H1 (cell line): ENCODE measurements around the gene SHLD1. TPM values are rescaled to one million over a fixed set of nuclear protein-coding genes. Genes with fewer than 3 reads are reported as not detected.

Experiments used
- CTCF ChIA-PET: fragments of 300-600 bp; sonication (Branson Sonifier 250); formaldehyde crosslinking; loops from one replicate; lab custom pipeline; 2021; ENCODE audit not compliant: partially characterized antibody; lab: Charles Lee
- POLR2A ChIA-PET: fragments of 300-600 bp; sonication (Branson Sonifier 250); formaldehyde crosslinking; loops from one replicate; lab custom pipeline; 2021; ENCODE audit warnings: inconsistent platforms; ENCODE audit not compliant: partially characterized antibody; lab: Charles Lee
- DNase-seq, 2 experiments: peaks; one replicate each; pipeline versions ENCODE4 v3.0.0 to v3.0.0-alpha.2; 2010 to 2022; ENCODE audit warnings: low spot score in 2 of 2, low read depth in 1 of 2, mixed read lengths in 1 of 2
- FAIRE-seq: peaks from 2 replicates; lab custom pipeline; 2011; peaks lifted over from hg19 to GRCh38; lab: Jason Lieb, UNC
- H2AFZ ChIP-seq: 2 replicates; pipeline ENCODE4 v1.8.1; 2012; ENCODE audit warnings: low read length, inconsistent platforms
- H2AK5ac ChIP-seq: 2 replicates; pipeline ENCODE4 v1.6.1; 2013; ENCODE audit warnings: low read depth, low read length
- H2BK120ac ChIP-seq: replicated peaks from 2 replicates; pipeline ENCODE3; 2013; ENCODE audit warnings: low read depth, low read length, inconsistent platforms
- H2BK12ac ChIP-seq: 2 replicates; pipeline ENCODE4 v1.6.1; 2013; ENCODE audit warnings: low read depth, low read length
- H2BK15ac ChIP-seq: 2 replicates; pipeline ENCODE4 v1.6.1; 2013; ENCODE audit warnings: low read length
- H2BK20ac ChIP-seq: 2 replicates; pipeline ENCODE4 v1.6.1; 2013; ENCODE audit warnings: low read length
- H2BK5ac ChIP-seq: 2 replicates; pipeline ENCODE4 v1.6.1; 2013; ENCODE audit warnings: low read depth, low read length
- H3K14ac ChIP-seq: 2 replicates; pipeline ENCODE4 v1.6.1; 2013; ENCODE audit warnings: inconsistent platforms; ENCODE audit not compliant: insufficient read length
- H3K18ac ChIP-seq: 2 replicates; pipeline ENCODE4 v1.6.1; 2013; ENCODE audit warnings: low read length; ENCODE audit errors: extremely low read depth
- H3K23ac ChIP-seq: 2 replicates; pipeline ENCODE4 v1.6.1; 2013; ENCODE audit warnings: inconsistent platforms; ENCODE audit not compliant: insufficient read length
- H3K23me2 ChIP-seq: 2 replicates; pipeline ENCODE4 v1.6.1; 2013; ENCODE audit warnings: low read depth, low read length
- H3K27ac ChIP-seq: 2 replicates; pipeline ENCODE4 v1.6.1; 2011; ENCODE audit warnings: low read depth, low read length, inconsistent platforms
- H3K27me3 ChIP-seq, 4 experiments: replicated peaks in 1 of 4; 1 replicate in 1 of 4; 2 replicates in 3 of 4; pipeline versions ENCODE4 v1.6.1 to v1.8.1; 2011 to 2013; ENCODE audit warnings: low read length in 3 of 4, mild to moderate bottlenecking in 3 of 4, inconsistent platforms in 2 of 4, mixed read lengths in 2 of 4, moderate library complexity in 1 of 4; ENCODE audit not compliant: control insufficient read depth in 3 of 4, insufficient read depth in 3 of 4; ENCODE audit errors: extremely low read depth in 1 of 4
- H3K36me3 ChIP-seq, 4 experiments: 2 replicates each; pipeline versions ENCODE4 v1.6.1 to v1.8.1; 2011 to 2013; ENCODE audit warnings: mild to moderate bottlenecking in 4 of 4, low read length in 3 of 4, moderate library complexity in 2 of 4, control low read depth in 1 of 4, inconsistent platforms in 1 of 4; ENCODE audit not compliant: insufficient read depth in 4 of 4, control insufficient read depth in 2 of 4
- H3K4ac ChIP-seq: replicated peaks from 2 replicates; pipeline ENCODE3; 2013; ENCODE audit warnings: low read length, low read depth, mixed read lengths, inconsistent platforms; ENCODE audit not compliant: insufficient read length
- H3K4me1 ChIP-seq, 4 experiments: replicated peaks in 1 of 4; 1 replicate in 1 of 4; 2 replicates in 3 of 4; pipeline versions ENCODE4 v1.6.1 to v1.8.1; 2011 to 2013; ENCODE audit warnings: low read length in 3 of 4, inconsistent platforms in 2 of 4, mixed read lengths in 1 of 4; ENCODE audit not compliant: insufficient read depth in 4 of 4, control insufficient read depth in 3 of 4
- H3K4me2 ChIP-seq, 2 experiments: 2 replicates each; pipeline versions ENCODE4 v1.6.1 to v1.8.1; 2011 to 2013; ENCODE audit warnings: low read depth in 2 of 2, low read length in 2 of 2, control low read depth in 1 of 2, inconsistent platforms in 1 of 2, mild to moderate bottlenecking in 1 of 2; ENCODE audit not compliant: insufficient read depth in 1 of 2
- H3K4me3 ChIP-seq, 4 experiments: fragments of 200-600, 300-600 bp in 1 of 4; sonication (generic), shearing (Covaris generic), sonication (Bioruptor Twin) in 1 of 4; 2 replicates each; pipeline versions ENCODE4 v1.5.1 to v1.8.1; 2011 to 2016; ENCODE audit warnings: low read length in 4 of 4, low read depth in 3 of 4, control low read depth in 2 of 4, inconsistent platforms in 2 of 4, mild to moderate bottlenecking in 2 of 4, mixed read lengths in 1 of 4, moderate library complexity in 1 of 4; ENCODE audit not compliant: insufficient read depth in 2 of 4; ENCODE audit errors: extremely low read depth in 1 of 4
- H3K56ac ChIP-seq: replicated peaks from 2 replicates; pipeline ENCODE3; 2013; ENCODE audit warnings: low read depth, mild to moderate bottlenecking, mixed read lengths, low read length, inconsistent platforms; ENCODE audit not compliant: insufficient read length
- H3K79me1 ChIP-seq: 2 replicates; pipeline ENCODE4 v1.6.1; 2013; ENCODE audit warnings: low read depth, low read length, control low read depth
- H3K79me2 ChIP-seq, 2 experiments: 2 replicates each; pipeline versions ENCODE4 v1.6.1 to v1.8.1; 2012 to 2013; ENCODE audit warnings: low read length in 2 of 2, mild to moderate bottlenecking in 2 of 2, inconsistent platforms in 1 of 2; ENCODE audit not compliant: insufficient read depth in 2 of 2, control insufficient read depth in 1 of 2
- H3K9ac ChIP-seq, 4 experiments: replicated peaks in 1 of 4; 1 replicate in 1 of 4; 2 replicates in 3 of 4; pipeline versions ENCODE4 v1.6.1 to v1.8.1; 2011 to 2013; ENCODE audit warnings: low read depth in 3 of 4, low read length in 3 of 4, control low read depth in 2 of 4, mild to moderate bottlenecking in 2 of 4, moderate library complexity in 2 of 4, inconsistent platforms in 1 of 4; ENCODE audit errors: extremely low read depth in 1 of 4
- H3K9me3 ChIP-seq, 2 experiments: 2 replicates each; pipeline versions ENCODE4 v1.6.1 to v1.8.1; 2012 to 2013; ENCODE audit warnings: mild to moderate bottlenecking in 2 of 2, moderate library complexity in 2 of 2, control low read depth in 1 of 2, inconsistent platforms in 1 of 2, low read depth in 1 of 2, low read length in 1 of 2, mixed read lengths in 1 of 2; ENCODE audit not compliant: insufficient read depth in 2 of 2
- H4K20me1 ChIP-seq, 2 experiments: replicated peaks in 1 of 2; 2 replicates each; pipeline versions ENCODE3 to v1.8.1; 2011 to 2013; ENCODE audit warnings: inconsistent platforms in 2 of 2, low read length in 2 of 2, mild to moderate bottlenecking in 1 of 2; ENCODE audit not compliant: insufficient read depth in 2 of 2, control insufficient read depth in 1 of 2
- H4K5ac ChIP-seq: 2 replicates; pipeline ENCODE4 v1.6.1; 2013; ENCODE audit warnings: low read length, low read depth, mixed read lengths, inconsistent platforms; ENCODE audit not compliant: insufficient read length
- H4K8ac ChIP-seq: 2 replicates; pipeline ENCODE4 v1.8.0; 2013; ENCODE audit warnings: mild to moderate bottlenecking, moderate library complexity, low read length, inconsistent platforms; ENCODE audit not compliant: insufficient read depth; ENCODE audit errors: extremely low read depth
- H4K91ac ChIP-seq: replicated peaks from 2 replicates; pipeline ENCODE3; 2013; ENCODE audit warnings: low read length, mixed read lengths, inconsistent platforms; ENCODE audit not compliant: insufficient read length
- EP300 ChIP-seq, 2 experiments: IDR thresholded peaks; 1 replicate in 1 of 2; 2 replicates in 1 of 2; pipeline ENCODE4 v1.6.1; 2011 to 2012; ENCODE audit warnings: low read depth in 2 of 2, low read length in 2 of 2, mild to moderate bottlenecking in 2 of 2, borderline replicate concordance in 1 of 2, inconsistent platforms in 1 of 2, moderate library complexity in 1 of 2
- POU5F1 ChIP-seq: IDR thresholded peaks from 2 replicates; pipeline ENCODE4 v1.6.1; 2011; ENCODE audit warnings: low read depth, mild to moderate bottlenecking, low read length, moderate library complexity
- TAF7 ChIP-seq: optimal IDR thresholded peaks from 2 replicates; pipeline ENCODE3; 2011; ENCODE audit warnings: low read depth, mild to moderate bottlenecking, inconsistent platforms, low read length, moderate library complexity, borderline replicate concordance
- TEAD4 ChIP-seq: IDR thresholded peaks from 2 replicates; pipeline ENCODE4 v1.6.1; 2012; ENCODE audit warnings: low read depth, low read length, inconsistent platforms, mixed read lengths
- YY1 ChIP-seq: IDR thresholded peaks from 2 replicates; pipeline ENCODE4 v1.6.1; 2011; ENCODE audit warnings: low read depth, mild to moderate bottlenecking, low read length
- WGBS, 2 experiments: shearing (Covaris generic) in 1 of 2; methylation state at CpG; one replicate each; pipeline versions ENCODE4 v1.1.6 to v1.1.7; 2013 to 2015; ENCODE audit warnings: low lambda C conversion rate in 2 of 2, mixed read lengths in 2 of 2, inconsistent platforms in 1 of 2, low coverage in 1 of 2, missing lambda C conversion rate in 1 of 2; ENCODE audit not compliant: insufficient replicate concordance in 2 of 2, insufficient coverage in 1 of 2, insufficient read length in 1 of 2; ENCODE audit errors: extremely low coverage in 1 of 2, missing lambda C conversion rate in 1 of 2; 5-methylcytosine and 5-hydroxymethylcytosine counted together
- polyA plus RNA-seq, 7 experiments: library from polyadenylated mRNA; depleted of rRNA in 3 of 7; stranded (reverse) in 5 of 7; unstranded in 2 of 7; fragments of >200 nt in 5 of 7; fragments of 200-250 nt in 2 of 7; gene quantifications; 1 replicate in 5 of 7; 2 replicates in 1 of 7; 4 replicates in 1 of 7; pipeline versions ENCODE4 v1.2.1 to v1.2.3, GENCODE V29; 2011 to 2013; ENCODE audit warnings: missing spikeins in 2 of 7, mixed read lengths in 2 of 7
- total RNA-seq: library from RNA; stranded (reverse); fragmentation: NEBNext Ultra II Directional; extraction: Animal tissue kit (Norgen Biotek cat#: 25700); gene quantifications from 2 replicates; pipeline ENCODE4 v1.2.1, GENCODE V29; 2021
- TF ChIP-seq, protein P1 (sequence below): IDR thresholded peaks from 2 replicates; pipeline ENCODE4 v1.6.1; 2011; ENCODE audit warnings: low read depth, mild to moderate bottlenecking, low read length; ENCODE audit not compliant: insufficient read depth

SHLD1 gene
- total and polyA plus RNA-seq, 2 of the 8 experiments (the other 6 are each of a cell fraction or from before 2014, with no cell fraction given) = 4.2 to 6.5 TPM

DNA sequence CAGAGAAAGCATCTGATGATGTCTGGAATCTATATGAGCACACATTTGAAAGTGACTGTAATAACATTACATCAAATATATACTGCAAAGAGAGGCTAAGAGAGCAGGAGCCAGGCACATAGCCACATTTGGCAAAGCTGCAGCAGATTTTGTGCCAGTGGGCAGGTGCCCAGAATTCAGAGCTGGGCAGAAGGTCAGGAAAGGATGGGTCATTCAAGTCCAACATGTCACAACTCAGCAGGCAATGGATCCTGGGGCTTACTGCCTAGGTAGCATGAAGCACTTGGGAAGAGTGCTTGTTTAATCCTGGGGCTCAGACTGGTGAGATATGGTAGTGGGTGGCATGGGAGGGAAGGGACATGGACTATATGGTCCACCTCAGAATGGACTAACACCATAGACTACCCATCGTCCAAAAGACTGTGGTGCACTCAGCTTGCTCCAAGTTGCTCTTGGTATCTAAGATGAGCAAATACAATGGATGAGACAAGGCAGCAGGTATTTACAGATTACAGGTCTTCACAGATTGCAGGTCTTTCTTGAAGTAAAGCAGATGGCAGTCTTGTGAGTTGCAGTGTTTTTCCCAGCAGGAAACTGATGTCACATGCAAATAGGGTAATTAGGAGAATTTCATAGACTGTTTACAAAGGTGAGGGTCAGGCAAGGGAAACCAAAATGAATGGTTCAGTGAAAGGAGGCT is 31.2 kb upstream of the SHLD1 start:
- no peak overlapping the region for H2BK5ac ChIP-seq
- no peaks in the 10 kb centered on the region; the same call in 1 of the 2 replicates for H3K23me2 ChIP-seq
- no peaks in the 10 kb centered on the region for H3K79me2 ChIP-seq
- ChIA-PET POLR2A (no interaction called here), CTCF (interaction anchor here (0.5 kb wide), 1 partner anchor 46 kb away, joined by 3 read pairs; no protein-coding TSS in a partner anchor)
- H3K4me2 ChIP-seq = no peak overlapping the region
- no peaks in the 10 kb centered on the region; a peak in 2 of 7 replicates for H3K27me3 ChIP-seq
- H3K4me3 ChIP-seq = no peak overlapping the region
- no peak overlapping the region for H3K18ac ChIP-seq
- no peak overlapping the region for H3K27ac ChIP-seq
- no peak overlapping the region for H4K91ac ChIP-seq
- H4K20me1 ChIP-seq = no peaks in the 10 kb centered on the region
- no peak overlapping the region for H4K8ac ChIP-seq
- WGBS, 2 experiments = 55% methylated on average over 1 of the region's 1 CpG; no CpG with 5 or more reads in 1 of the 2 experiments
- FAIRE-seq (no peak), DNase-seq (no peak)
- no peak overlapping the region for H3K4ac ChIP-seq
- H2AFZ ChIP-seq = no peak overlapping the region
- no peaks in the 10 kb centered on the region for H3K9me3 ChIP-seq
- H2BK20ac ChIP-seq = no peak overlapping the region
- H3K36me3 ChIP-seq = no peaks in the 10 kb centered on the region
- H3K14ac ChIP-seq = no peak overlapping the region
- no peak overlapping the region for H2BK15ac ChIP-seq
- no peak overlapping the region for H3K56ac ChIP-seq
- no peak for TF ChIP-seq TAF7
- no peak for TF ChIP-seq TEAD4
- TF ChIP-seq EP300 (IDR thresholded peaks at IDR 0.05; ENCODE audit: borderline replicate concordance in 1 of 2, low read depth in 2 of 2, low read length in 2 of 2) = no peak
- TF ChIP-seq, protein P1, sequence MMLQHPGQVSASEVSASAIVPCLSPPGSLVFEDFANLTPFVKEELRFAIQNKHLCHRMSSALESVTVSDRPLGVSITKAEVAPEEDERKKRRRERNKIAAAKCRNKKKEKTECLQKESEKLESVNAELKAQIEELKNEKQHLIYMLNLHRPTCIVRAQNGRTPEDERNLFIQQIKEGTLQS = no peak
- TF ChIP-seq YY1 = no peak
- TF ChIP-seq POU5F1 = no peak
- no peak overlapping the region for H3K9ac ChIP-seq
- no peak overlapping the region for H2BK120ac ChIP-seq
- H3K79me1 ChIP-seq = no peaks in the 10 kb centered on the region; the same call in 1 of the 2 replicates
- no peaks in the 10 kb centered on the region for H3K4me1 ChIP-seq
- no peak overlapping the region for H4K5ac ChIP-seq
- H2BK12ac ChIP-seq = no peak overlapping the region
- H2AK5ac ChIP-seq = no peak overlapping the region
- no peak overlapping the region for H3K23ac ChIP-seq
